ENCODE results near the gene HS3ST2.

Gene HS3ST2

DNA sequence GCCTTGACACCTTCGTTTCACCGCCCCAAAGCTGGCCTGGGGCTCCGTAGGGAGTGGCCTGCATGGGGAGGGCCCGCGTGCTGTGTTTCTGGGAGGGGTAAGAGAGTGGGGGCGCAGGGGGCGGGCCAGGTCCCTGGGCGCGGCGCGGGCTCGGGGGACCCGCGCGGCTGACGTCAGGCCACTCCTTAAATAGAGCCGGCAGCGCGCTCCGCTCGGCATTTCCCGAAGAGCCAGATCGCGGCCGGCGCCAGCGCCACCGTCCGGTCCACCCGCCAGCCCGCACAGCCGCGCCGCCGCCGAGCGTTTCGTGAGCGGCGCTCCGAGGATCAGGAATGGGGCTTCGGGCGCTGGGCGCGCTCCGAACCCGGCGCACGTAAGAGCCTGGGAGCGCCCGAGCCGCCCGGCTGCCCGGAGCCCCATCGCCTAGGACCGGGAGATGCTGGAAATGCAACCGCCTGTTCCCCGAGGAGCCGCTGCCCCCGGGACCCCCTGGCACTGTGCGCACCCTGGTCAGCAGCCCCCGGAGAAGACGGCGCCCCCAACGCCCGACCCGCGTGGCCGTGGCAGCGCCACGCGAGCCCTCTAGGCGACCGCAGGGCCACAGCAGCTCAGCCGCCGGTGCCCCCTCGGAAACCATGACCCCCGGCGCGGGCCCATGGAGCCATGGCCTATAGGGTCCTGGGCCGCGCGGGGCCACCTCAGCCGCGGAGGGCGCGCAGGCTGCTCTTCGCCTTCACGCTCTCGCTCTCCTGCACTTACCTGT, at the start of gene HS3ST2:
Gene HS3ST2 (plus strand): TSS at position 215 of the 763 bp plus-strand sequence. CDS start 449 bp downstream, at position 664.
- TF ChIP-seq, protein P1, sequence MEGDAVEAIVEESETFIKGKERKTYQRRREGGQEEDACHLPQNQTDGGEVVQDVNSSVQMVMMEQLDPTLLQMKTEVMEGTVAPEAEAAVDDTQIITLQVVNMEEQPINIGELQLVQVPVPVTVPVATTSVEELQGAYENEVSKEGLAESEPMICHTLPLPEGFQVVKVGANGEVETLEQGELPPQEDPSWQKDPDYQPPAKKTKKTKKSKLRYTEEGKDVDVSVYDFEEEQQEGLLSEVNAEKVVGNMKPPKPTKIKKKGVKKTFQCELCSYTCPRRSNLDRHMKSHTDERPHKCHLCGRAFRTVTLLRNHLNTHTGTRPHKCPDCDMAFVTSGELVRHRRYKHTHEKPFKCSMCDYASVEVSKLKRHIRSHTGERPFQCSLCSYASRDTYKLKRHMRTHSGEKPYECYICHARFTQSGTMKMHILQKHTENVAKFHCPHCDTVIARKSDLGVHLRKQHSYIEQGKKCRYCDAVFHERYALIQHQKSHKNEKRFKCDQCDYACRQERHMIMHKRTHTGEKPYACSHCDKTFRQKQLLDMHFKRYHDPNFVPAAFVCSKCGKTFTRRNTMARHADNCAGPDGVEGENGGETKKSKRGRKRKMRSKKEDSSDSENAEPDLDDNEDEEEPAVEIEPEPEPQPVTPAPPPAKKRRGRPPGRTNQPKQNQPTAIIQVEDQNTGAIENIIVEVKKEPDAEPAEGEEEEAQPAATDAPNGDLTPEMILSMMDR (conservative IDR thresholded peaks at IDR 0.05): peak; percentile 70
- no peak within 1 kb of the TSS for H3K27ac ChIP-seq

DNA sequence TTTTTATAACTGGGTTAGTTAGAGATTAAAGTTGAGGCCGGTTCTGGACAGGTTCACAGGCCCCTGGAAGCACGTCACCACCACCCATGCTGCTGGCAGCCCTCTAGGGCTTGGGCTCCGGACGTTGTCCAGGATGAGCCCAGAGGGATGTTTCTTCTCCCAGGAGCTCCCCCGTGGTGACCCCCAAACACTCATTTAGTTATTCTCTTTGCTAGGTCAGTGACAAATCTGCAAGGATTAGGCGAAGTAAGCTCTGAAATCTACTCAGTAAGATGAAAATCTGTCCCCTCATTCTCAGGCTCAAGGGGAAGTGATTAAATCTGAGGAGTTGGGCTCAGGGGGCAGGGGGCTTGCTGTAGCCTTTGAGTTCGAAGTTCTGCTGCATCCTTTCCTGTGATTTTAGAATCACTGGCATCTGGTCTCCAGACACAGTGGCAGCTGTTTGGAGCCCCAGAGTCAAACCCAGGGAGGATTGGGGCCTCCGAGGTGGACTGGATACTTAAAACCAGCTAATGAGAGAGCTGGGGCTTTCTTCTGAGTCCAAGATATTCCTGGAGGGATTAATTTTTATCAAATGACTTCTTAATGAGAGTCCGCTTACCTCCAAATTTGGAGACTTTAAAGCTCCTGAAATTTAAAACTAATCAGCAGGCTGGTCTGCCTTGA, 49.2 kb upstream of the HS3ST2 start:
- H3K27ac ChIP-seq: no peak overlapping the region
- TF ChIP-seq, protein P1 (conservative IDR thresholded peaks at IDR 0.05): no peak

DNA sequence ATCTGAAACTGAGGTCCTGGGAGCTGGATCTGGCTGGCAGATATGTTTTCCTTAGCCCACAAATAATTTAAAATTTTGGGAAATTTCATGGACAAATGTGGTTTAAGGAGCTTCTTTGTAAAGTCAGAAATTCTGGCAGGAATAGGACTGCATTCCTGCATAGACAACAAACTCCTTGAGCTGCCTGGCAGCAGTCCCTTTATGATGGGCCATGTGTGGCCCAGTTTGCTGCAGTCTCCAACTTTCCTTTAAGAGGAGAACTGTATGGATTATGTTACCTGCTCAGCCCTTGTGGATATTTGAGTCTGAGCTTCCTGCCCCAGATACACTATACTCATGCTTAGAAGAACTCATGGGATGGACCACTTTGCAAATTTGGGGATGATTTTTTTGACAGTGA, 48.5 kb upstream of the HS3ST2 start:
- no peak overlapping the region for H3K27ac ChIP-seq
- TF ChIP-seq, protein P1 (conservative IDR thresholded peaks at IDR 0.05): no peak

DNA sequence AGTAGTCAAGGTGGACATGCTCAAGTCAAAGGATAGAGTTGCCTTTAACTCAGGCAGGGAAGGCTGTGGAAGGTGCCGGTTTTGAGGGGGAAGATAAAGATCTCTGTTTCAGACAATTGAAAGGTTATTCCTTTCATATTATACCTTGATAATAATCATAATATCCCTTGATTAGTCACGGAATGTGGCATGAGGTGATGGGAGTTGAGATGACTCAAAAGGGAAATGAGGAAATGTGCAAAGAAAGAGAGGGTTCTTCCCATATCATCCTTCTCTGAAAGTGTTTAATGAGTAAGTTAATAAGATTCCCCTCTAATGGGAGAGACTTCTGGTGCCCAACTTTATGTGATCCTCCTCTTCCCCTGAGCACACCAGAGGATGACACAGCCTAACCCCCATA, 43.1 kb upstream of the HS3ST2 start:
- H3K27ac ChIP-seq: no peak overlapping the region
- TF ChIP-seq, protein P1 (conservative IDR thresholded peaks at IDR 0.05): no peak

DNA sequence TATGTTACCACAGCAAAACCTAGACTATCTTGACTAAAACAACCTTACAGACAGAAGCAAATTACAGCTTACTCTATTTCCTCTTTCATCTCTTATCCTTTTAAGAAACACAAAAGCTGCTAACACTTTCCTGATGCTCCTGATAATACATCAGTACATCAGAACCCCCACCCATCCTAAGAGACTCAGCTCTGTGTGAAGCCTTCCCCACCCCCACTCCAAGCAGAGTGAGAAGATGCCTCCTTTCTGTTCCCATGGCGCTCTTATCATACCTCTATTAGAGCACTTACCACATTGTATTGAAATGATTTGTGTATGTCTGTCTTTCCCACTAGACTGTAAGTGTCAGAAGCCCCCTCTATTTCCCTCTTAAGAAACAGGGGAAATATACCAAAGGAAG, 42.4 kb upstream of the HS3ST2 start:
- TF ChIP-seq, protein P1 (conservative IDR thresholded peaks at IDR 0.05): no peak
- H3K27ac ChIP-seq: no peak overlapping the region

DNA sequence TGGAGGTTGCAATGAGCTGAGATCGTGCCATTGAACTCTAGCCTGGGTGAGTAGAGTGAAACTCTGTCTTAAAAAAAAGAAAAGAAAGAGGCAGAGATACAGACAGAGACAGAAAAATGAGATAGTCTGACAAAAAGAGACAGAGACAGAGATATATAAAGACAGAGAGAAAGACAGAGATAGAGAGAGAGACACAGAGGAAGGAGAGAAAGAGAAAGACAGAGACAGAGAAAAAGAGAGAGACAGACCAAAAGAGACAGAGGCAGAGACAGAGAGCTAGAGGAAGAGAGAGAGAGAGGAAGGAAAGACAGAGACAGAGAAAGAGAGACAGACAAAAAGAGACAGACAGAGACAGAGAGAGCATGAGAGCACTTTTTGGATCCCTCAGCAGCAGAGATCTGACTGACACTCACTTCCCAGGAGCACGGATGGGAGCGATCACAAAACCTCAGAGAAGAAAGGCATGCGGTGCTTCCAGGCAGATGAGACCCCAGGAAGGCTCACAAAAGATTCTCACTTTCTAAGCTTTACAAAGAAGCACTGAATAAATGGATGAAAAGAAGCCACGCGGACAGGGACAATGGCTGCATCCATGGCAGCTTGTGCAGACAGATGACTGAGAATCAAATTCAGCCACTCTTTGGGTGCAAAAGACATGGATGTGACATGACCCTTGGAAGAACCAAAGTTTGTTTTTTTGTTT, 38.6 kb upstream of the HS3ST2 start:
- H3K27ac ChIP-seq: no peak overlapping the region
- TF ChIP-seq, protein P1 (conservative IDR thresholded peaks at IDR 0.05): no peak

DNA sequence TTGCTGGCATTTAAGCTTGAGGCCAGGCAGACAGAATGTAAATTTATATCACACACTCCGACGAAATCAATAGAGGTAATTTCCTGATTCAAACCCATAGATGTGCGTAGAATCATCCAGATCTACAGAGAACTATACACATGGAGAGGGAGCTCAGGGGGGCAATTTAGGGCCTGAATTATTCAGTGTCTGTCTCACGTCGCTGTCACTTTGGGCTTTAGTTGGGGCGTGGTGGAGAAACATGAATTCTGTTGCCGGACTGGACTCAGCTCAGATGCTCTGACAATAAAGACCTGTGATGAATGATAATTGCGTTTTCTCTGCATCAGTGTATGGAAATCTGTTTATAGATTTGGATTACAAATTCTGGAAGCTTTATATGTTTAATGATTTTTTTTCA, 32.5 kb upstream of the HS3ST2 start:
- TF ChIP-seq, protein P1 (conservative IDR thresholded peaks at IDR 0.05): no peak
- H3K27ac ChIP-seq: no peak overlapping the region

Measured in VCaP (cell line).